Measurements from ENCODE around the gene UNC45B.
"Not testable (repeated sequence)": the region's sequence is repeated elsewhere in the genome, so short reads cannot be mapped to it uniquely, and the experiment has no call there.

The UNC45B gene, protein sequence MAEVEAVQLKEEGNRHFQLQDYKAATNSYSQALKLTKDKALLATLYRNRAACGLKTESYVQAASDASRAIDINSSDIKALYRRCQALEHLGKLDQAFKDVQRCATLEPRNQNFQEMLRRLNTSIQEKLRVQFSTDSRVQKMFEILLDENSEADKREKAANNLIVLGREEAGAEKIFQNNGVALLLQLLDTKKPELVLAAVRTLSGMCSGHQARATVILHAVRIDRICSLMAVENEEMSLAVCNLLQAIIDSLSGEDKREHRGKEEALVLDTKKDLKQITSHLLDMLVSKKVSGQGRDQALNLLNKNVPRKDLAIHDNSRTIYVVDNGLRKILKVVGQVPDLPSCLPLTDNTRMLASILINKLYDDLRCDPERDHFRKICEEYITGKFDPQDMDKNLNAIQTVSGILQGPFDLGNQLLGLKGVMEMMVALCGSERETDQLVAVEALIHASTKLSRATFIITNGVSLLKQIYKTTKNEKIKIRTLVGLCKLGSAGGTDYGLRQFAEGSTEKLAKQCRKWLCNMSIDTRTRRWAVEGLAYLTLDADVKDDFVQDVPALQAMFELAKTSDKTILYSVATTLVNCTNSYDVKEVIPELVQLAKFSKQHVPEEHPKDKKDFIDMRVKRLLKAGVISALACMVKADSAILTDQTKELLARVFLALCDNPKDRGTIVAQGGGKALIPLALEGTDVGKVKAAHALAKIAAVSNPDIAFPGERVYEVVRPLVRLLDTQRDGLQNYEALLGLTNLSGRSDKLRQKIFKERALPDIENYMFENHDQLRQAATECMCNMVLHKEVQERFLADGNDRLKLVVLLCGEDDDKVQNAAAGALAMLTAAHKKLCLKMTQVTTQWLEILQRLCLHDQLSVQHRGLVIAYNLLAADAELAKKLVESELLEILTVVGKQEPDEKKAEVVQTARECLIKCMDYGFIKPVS

DNA sequence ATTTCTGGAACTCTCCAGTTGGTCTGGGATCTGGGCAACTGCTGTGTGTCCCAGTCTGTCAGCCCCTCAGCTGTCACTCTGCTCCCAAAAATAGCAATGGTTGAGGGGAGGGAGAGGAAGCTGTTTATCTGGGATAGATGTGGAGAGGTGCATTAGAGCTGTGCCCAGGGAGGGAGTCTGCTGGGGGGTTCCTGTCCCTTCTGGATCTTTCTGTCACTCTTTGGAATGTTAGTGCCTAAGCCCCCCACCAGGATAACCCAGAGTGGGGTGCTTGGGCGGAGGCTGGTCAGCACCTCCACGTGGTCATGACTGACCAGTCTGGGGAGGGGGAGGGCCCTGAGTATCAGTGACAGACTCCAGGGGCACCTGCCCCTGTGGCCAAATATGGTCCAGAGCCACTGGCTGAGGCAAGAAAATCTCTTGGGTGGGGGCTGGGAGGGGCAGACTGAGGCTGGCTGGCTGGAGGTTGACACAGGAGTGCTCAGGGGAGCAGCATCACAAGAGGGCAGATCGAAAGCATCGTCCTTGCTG lies at the start of gene UNC45B:
Gene UNC45B, plus strand, starts transcription at position 443 of the 531 bp plus-strand sequence. CDS start 447 bp downstream, outside the sequence.
- DNase-seq, result no peak

DNA sequence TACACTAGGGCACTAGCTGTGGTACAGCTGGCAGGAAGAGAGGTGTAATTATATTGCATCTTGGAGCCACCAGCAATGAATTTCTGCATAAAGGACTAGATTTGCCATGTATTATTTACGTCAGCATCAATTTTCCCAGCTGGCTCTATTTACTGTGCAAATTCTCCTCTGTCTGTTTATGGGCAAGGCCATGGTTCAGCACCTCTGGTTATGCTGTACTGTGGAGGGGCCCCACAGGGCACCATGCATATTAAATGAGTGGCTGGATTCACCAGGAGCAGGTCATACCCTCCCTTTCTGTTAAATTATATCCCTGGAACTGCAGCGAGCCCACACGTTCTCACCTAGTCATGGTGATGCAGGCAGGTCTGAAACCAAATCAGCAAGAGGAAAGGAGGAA lies 47.7 kb upstream of the UNC45B start:
- no peak for DNase-seq

DNA sequence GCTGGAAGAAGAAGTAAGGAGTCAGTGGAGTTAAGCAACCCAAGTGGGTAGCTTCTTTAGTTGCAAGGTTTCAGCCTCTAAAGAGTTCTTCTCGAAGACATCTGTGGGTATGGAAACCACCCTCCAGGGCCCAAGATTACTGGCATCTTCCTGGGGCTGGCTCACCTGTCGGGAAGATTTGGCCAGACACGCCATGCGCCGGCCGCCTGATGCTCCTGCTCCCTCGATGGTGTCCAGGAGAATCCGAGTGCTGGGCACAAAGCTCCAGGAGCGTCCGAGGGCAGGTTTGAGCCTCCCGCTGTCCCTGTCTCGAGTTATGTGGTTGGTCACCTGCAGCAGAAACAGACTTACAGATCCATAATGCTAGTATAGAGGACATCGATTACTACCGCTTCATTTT lies 46.6 kb upstream of the UNC45B start:
- DNase-seq, result no peak

DNA sequence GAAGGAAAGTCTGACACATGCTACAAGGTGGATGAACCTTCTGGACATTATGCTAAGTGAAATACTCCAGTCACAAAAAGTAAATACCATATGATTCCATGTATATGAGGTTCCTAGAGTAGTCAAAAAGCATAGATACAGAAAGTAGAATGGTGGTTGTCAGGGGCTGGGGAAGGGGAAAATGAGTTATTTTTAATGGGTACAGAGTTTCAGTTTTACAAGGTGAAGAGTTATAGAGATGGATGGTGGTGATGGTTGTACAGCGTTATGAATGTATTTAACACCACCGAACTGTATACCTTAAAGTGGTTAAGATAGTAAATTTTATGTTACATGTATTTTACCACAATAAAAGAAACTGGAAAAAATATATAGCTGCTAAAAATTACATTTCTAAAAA lies 45.9 kb upstream of the UNC45B start:
- DNase-seq, result no peak

DNA sequence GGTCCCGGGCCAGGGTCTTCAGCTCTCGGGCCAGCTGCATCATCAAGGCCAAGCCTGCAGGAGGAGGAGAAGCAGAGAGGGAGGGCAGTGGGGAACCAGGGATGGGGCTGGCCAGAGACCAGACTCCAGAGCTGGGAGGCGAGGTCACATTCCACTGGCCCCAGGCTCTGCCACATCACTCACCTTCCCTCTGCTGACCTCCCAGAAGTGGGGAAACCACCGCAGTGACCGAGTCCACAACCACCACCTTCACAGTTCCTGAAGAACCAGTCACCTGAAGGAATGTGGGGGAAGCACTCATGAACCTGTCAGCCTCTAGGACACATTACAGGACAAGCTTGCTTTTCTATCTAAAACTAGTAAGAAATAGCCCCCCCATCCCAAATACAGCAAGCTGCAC lies 44.3 kb upstream of the UNC45B start:
- no peak for DNase-seq

DNA sequence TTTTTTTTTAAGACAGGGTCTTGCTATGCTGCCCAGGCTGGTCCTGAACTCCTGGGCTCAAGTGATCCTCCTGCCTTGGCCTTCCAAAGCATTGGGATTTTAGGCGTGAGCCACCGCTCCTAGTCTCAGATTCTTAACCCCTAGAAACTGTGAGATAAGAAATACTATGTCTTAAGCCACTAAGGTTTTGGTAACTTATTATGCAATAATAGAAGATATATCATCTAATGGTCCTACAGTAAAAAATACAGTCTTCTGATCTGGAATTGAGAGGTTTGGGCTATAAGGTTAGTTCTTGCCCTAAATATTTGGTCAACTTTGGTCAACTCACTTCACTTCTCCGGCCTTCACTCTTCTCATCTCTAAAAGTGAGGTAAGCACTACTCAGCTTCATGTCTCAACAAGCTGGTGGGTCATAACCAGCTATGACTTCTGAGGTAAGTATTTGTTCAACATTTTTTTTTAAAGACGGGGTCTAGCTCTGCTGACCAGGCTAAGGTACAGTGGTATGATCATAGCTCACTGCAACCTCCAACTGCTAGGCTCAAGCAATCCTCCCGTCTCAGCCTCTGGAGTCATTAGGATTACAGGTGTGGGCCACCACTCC lies 42.7 kb upstream of the UNC45B start:
- DNase-seq, result no peak

DNA sequence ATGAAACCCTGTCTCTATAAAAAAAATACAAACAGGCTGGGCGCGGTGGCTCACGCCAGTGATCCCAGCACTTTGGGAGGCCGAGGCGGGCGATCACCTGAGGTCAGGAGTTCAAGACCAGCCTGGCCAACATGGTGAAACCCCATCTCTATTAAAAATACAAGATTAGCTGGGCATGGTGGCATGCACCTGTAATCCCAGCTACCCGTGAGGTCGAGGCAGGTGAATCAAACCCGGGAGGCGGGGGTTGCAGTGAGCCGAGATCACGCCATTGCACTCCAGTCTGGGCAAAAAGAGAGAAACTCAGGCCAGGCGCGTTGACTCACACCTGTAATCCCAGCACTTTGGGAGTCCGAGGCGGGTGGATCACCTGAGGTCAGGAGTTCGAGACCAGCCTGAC lies 36.8 kb upstream of the UNC45B start:
- DNase-seq, result not testable (repeated sequence)

DNA sequence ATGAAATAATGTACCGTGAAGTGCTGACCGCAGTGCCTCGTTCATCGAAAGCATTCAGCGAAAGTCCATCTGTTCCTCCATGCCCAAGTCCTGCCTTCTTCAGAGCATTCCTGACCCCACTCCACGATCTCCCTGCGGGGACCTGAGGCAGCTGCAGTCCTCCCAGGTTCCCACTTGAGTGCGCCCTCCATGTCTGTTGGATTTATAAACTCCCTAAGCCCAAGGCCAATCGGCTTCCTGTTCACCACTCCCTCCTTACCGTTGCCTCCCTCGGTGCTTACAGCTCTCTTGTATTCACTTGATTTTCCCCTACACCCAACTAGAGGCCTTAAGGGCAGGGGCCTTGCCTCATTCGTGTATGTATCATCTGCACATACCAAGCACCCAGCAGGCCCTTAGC lies 30.8 kb upstream of the UNC45B start:
- no peak for DNase-seq

DNA sequence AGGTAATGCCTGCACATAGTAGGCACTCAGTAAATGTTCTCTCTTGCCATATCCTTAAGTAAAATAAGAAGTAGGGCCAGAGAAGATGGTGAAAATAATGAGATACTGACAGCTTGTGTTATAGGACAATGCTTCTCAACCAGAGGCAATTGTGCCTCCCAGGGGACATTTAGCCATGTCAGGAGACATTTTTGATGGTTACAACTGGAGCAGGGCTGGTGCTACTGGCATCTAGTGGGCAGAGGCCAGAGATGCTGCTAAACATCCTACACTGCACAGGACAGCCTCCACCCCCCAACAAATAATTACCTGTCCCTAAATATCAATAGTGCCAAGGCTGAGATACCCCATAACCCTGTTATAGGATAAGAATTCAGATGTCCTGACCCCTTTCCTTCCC lies 29.6 kb upstream of the UNC45B start:
- peak; percentile 24 for DNase-seq

DNA sequence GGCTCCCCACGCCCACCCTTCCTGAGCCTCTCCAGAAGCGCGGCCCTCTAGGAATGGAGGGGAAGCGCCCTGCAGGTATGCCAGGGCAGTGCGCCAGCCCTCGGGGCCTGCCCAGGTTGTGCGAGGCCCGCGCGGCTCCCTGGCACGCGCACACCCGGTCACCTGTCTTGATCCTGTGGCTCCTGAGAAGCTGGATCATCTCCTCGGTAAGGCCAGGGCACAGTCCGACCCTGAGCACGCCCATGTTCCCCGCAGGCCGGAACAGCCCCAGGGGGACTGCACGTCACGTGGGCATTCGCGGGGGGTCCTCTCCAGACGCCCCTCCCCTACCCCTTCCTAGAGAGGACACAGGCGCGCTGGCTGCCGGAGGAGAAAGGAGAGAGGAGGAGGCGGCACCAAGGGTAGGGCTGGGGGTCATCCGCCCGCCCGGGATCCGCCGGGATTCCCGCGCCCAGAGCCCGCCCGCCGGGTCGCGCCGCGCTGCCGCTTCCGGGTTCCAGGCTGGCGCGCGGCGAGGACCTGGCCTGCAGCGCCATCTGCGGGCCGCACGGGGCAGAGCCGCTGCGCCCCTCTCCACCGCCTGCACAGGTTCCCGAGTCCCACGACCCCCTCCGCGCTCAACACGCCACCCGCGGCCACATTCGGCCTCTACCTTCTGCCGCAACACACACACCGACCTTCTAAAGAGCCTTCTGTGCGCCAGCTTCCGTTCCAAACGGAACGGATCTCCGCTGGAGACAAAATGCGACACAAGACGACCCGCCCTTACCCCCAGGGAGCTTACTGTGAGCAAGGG lies 28.0 kb upstream of the UNC45B start, which contains the start of gene RAD51D:
Gene RAD51D, minus strand, starts transcription at position 491 of the 796 bp plus-strand sequence. Its CDS starts 247 bp downstream, at position 244.
- peak; percentile 80 for DNase-seq

DNA sequence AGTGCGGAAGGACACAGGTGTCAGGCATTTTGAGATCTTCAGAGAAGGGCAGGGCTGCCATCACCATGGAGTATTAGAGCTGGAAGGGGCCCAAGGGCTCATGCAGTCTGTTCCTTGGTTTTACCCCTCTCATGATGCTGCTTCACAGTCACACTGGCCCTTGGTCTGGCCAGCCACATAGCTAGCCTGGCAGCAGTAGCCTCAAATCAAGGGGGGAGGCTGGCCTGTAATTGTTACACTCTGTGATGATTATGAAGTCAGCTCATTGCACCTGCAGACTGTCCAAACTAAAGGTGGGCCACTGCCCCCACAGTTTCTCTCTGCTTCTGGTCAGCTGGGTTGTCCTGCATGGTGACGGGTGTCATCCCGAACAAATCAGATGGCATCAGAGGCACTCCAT lies 26.3 kb upstream of the UNC45B start, which contains the start of gene FNDC8:
Gene FNDC8, plus strand, starts transcription at position 301 of the 400 bp plus-strand sequence. Its CDS starts 79 bp downstream, at position 380.
- DNase-seq, result no peak

DNA sequence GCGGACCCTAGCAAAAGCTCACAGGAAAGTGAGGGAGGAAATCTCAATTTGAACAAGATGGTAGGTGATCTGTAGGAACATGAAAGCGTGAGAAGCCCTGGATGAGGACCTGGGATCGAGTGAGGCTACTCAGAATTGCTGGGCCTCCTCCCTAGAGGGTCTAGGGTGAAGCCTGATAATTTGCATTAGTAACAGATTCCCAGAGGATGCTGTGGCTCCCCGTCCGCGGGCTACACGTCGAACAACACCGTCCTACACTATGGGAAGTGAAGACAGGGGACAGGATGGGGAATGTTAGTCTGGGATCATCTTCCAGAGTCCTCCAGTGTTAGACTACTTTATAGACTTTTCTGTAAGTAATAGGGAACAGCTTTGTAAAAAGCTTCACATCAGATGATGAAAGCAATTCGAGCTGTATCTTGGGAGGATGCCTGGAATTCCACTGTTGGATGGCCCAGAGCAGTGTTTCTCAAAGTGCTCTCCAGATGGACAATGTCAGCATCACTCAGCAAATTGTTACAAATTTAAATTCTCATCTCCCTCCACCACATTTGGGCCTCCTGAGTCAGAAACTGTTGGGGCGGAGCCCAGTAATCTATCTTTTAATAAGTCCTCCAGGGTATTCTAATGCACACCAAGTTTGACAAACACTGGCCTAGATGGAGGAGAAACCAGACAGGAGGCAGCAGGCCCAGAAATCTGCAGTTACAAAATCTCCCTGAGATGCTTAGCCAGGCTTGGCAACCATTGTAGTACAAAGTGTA lies 19.7 kb upstream of the UNC45B start:
- no peak for DNase-seq

DNA sequence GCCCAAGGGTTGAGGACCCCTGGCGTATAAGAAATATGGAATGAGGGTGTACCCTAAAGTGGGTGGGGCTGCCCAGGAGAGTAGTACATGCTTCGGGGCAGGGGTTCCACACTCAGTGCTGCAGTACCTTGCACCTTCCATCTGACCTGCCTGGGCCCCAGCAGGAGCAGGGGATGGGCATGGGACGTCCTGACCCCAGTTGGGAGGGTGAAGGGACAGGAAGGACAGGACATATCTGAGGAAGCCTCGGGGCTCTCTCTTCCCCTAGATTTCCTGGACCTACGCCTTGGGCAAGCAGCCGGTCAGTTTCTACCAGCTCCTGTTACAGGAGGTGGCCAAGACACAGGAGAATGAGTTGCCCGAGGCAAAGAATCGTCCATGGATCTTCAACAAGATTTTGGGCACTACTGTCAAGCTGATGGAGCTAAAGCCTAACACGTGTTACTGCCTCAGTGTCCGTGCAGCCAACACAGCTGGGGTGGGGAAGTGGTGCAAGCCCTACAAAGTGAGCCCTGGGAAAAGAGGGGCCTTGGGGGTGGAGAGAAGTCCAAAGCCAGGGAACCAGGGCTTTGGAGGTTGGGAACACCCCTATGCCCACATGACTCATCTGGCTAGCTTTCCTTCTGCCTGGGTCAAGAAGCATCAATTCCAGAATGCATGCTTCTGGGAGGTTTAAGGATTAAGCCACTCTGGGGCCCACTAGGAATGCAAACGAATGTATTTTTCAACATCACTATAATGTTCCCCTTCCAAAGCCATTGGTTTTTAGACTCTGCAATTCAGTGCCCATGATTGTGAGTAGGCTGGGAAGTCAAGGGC lies 18.3 kb upstream of the UNC45B start:
- DNase-seq, result no peak

DNA sequence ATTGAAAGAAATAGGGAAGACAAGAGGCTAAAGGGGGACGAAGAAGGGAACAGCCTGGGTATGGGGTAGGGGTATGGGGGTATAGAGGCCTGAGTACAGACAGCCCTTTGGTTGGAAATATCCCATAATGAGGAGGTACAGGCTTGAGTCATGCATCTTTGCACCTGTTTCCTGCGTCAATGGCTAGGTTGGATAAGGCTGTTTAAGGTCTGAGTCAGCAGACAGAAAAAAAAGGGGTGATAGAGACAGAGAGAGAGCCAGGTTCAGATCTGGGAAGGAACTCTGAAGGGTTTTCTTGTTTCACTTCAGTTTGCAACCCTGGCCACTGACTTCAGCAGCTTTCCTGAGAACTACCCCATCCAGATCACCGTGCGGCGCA lies 17.7 kb upstream of the UNC45B start:
- no peak for DNase-seq

DNA sequence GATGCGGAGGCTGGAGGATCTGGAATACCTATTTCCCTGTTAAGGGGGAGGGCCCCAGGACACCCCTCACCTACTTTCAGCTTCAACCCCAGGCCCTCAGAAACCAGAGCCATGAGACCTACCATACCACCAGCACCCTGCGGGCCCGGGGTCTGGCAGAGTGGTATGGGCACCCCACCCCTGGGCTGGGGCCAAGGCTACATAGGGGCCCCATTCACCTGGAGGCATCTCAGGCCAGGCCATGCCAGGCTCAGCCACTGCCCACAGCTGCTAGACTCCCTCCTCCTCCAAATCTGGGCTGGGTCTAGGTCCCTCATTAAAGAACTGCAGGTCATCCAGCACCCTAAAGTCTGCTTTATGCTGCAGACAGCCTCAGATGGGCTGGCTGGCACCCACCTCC lies 17.2 kb upstream of the UNC45B start:
- DNase-seq, result no peak

DNA sequence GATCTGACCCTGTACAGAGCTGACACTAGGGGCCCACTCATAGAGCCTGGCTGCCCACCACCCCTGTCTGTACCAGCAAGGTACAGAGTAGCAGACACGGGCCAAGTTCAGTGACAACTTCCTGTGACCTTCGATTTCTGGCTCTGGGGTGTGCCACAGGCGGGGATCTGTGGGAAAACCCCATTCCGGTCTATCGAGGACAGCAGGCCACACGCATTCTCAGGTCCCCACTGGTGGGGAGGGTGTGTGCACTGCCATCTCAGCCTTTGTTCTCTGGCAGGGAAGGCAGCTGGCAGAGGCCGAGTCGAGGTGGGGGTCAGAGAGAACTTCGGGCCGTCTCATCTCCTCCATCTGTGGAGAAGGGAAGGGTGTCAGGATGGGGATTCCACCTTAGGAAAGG lies 15.5 kb upstream of the UNC45B start:
- DNase-seq, result no peak

DNA sequence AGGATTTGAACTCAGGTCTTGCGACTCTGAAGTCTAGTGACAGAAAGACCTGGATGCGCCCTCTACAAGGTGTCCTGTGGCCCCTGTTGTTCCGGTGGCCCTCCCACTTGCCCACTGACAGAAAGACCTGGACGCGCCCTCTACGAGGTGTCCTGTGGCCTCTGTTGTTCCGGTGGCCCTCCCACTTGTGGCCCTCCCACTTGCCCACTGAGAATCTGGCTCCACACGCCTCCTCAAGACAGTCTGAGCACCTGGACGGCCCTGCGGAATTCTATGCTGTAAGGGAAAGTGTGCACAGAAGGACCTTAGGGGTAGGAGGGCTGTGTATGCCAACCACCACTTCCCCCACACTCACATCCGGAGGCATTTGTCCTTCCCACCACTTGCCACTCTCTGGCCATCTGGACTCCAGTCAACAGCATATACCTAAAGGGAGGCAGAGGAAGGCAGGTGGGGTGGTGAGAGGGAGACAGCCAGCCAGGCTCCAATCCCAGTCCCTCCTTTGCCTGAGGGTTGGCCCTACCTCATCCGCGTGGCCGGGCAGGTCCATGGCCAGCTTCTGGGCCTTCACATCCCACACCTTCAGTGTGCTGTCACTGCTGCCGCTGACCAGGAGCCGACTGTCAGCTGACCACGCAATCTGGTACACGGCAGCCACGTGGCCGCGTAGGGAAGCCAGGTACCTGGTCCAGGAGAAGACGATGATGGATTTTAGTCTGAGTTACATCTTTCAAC lies 14.6 kb upstream of the UNC45B start:
- no peak for DNase-seq

DNA sequence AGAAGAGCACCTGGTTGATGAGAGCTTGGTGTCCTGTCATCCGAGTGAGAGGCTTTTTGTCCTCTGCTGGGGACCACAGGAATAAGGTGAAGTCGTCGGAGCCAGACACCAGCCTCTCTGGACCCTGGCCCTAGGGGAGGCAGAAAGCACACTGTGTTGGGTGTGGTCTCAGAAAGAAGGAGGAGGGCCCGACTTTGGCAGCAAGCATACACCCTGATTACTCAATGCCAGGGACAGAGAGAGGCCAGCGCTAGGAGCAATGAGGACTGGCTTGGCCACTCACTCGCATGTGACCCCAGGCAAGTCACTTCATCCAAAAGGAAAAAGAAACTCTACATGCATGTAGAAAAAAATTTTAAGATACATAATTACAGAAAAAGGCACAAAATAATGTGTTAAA lies 12.3 kb upstream of the UNC45B start:
- DNase-seq, result no peak

DNA sequence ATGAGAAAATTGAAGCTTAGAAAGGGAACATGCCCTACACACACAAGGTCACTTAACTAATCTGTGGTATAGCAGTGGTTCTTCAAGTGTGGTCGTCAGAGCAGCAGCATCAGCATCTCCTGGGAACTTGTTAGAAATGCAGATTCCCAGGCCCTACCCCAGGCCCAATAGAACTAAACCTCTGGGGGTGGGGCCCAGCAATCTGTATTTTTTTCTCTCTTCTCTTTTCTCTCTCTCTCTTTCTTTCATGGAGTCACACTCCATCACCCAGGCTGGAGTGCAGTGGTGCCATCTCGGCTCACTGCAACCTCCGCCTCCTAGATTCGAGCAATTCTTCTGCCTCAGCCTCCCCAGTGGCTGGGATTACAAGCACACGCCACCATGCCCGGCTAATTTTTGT lies 9.4 kb upstream of the UNC45B start:
- DNase-seq, result no peak
